Measurements from ENCODE around the gene FGFR2. TPM values are rescaled to one million over a fixed set of nuclear protein-coding genes. Genes with fewer than 3 reads are reported as not detected.

FGFR2 gene
- total RNA-seq, 1 experiment from 2014 or later, result 19.7 TPM

DNA sequence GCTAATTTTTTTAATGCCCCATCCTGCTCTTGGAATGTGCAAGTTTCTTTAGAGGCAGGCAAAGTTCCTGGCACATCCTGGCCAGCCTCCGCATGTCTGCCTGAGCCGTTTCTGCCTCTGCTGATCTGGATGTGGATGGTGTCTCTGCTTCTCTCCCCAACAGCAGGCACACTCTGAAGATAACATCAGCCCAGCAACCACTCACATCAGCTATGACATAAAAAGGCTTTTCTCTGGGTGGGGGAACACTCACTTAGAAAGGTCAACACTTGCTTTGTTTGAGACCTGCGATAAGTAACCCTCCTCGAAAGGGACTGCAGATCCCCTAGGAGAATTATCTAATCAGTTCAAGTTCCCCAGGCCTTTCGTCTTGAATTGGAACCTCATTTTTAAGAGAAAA, 142.9 kb downstream of the FGFR2 start:
- ATAC-seq (no peak), DNase-seq (ENCODE audit: low read depth, low spot score) (no peak)
- H3K9me2 ChIP-seq (ENCODE audit: insufficient read depth), result no peaks in the 10 kb centered on the region
- no peaks in the 10 kb centered on the region for H3K36me3 ChIP-seq (ENCODE audit: control insufficient read depth in 1 of 2, insufficient read depth in 2 of 2, low read length in 2 of 2)
- intact Hi-C loops (cut with micrococcal nuclease), result no loop called here
- no peak overlapping the region for H3K27ac ChIP-seq (ENCODE audit: low read depth, low read length)
- BruUV-seq (replicated peaks), result no TSS peak
- no peaks in the 10 kb centered on the region for H3K9me3 ChIP-seq (ENCODE audit: control insufficient read depth in 1 of 2, insufficient read depth in 1 of 2, low read depth in 1 of 2, low read length in 2 of 2)
- ChIA-PET POLR2A (no interaction called here), CTCF (no interaction called here), RAD21 (ENCODE audit: low non-redundant PET in 1 of 2, low total read pairs in 2 of 2, uncharacterized antibody in 2 of 2, unreplicated experiment in 2 of 2) (no interaction called here)
- TF ChIP-seq JUND (IDR thresholded peaks at IDR 0.05) (no peak), SP1 (IDR thresholded peaks at IDR 0.05; ENCODE audit: low read depth) (no peak), ZNF274 (IDR thresholded peaks at IDR 0.05; ENCODE audit: low read depth, low read length) (no peak), ELF1 (IDR thresholded peaks at IDR 0.05; ENCODE audit: borderline replicate concordance, low read depth) (no peak), EZH2 (IDR thresholded peaks at IDR 0.05) (no peak), EZH2phosphoT487 (IDR thresholded peaks at IDR 0.05; ENCODE audit: borderline replicate concordance) (no peak), POLR2AphosphoS5 (IDR thresholded peaks at IDR 0.05; ENCODE audit: low read depth, low read length) (no peak), FOSL1 (IDR thresholded peaks at IDR 0.05; ENCODE audit: low read depth) (no peak)
- TF ChIP-seq, protein P1, sequence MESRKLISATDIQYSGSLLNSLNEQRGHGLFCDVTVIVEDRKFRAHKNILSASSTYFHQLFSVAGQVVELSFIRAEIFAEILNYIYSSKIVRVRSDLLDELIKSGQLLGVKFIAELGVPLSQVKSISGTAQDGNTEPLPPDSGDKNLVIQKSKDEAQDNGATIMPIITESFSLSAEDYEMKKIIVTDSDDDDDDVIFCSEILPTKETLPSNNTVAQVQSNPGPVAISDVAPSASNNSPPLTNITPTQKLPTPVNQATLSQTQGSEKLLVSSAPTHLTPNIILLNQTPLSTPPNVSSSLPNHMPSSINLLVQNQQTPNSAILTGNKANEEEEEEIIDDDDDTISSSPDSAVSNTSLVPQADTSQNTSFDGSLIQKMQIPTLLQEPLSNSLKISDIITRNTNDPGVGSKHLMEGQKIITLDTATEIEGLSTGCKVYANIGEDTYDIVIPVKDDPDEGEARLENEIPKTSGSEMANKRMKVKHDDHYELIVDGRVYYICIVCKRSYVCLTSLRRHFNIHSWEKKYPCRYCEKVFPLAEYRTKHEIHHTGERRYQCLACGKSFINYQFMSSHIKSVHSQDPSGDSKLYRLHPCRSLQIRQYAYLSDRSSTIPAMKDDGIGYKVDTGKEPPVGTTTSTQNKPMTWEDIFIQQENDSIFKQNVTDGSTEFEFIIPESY (IDR thresholded peaks at IDR 0.05; ENCODE audit: extremely low read depth, insufficient replicate concordance, low read length), result no peak
- TF ChIP-seq, protein P2, sequence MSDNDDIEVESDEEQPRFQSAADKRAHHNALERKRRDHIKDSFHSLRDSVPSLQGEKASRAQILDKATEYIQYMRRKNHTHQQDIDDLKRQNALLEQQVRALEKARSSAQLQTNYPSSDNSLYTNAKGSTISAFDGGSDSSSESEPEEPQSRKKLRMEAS (IDR thresholded peaks at IDR 0.05), result no peak
- no peak overlapping the region for H3K4me3 ChIP-seq (replicated peaks in 1 of 2; ENCODE audit: low read depth in 1 of 2, low read length in 2 of 2)
- no peaks in the 10 kb centered on the region for H3K79me2 ChIP-seq (ENCODE audit: insufficient read depth, low read length)
- H2AFZ ChIP-seq (ENCODE audit: low read depth, low read length, poor library complexity, severe bottlenecking), result no peak overlapping the region
- no peaks in the 10 kb centered on the region for H3K27me3 ChIP-seq (ENCODE audit: insufficient read depth, low read length)
- H3K4me1 ChIP-seq (ENCODE audit: control insufficient read depth in 1 of 2, insufficient read depth in 2 of 2, low read length in 2 of 2), result peaks cover 15 to 18% of the 10 kb centered on the region in 2 experiments
- H4K20me1 ChIP-seq (ENCODE audit: insufficient read depth), result no peaks in the 10 kb centered on the region
- H3K9ac ChIP-seq (ENCODE audit: low read length), result no peak overlapping the region
- H3K4me2 ChIP-seq (ENCODE audit: low read length), result no peak overlapping the region
